NB4 (cell line): ENCODE measurements around the gene HS3ST3A1.

ENCODE experiments used
- CTCF ChIP-seq: IDR thresholded peaks from one replicate; pipeline ENCODE4 v1.5.1; 2012; ENCODE audit warnings: low read depth, low read length
- MAX ChIP-seq: IDR thresholded peaks from 2 replicates; pipeline ENCODE4 v1.6.1; 2011; ENCODE audit warnings: low read depth, low read length
- MYC ChIP-seq: IDR thresholded peaks from 2 replicates; pipeline ENCODE4 v1.6.1; 2011; ENCODE audit warnings: low read depth, low read length
- POLR2A ChIP-seq: IDR thresholded peaks from 2 replicates; pipeline ENCODE4 v1.6.1; 2011; ENCODE audit warnings: mild to moderate bottlenecking; ENCODE audit not compliant: insufficient read length; ENCODE audit errors: extremely low read depth

- no peak for TF ChIP-seq CTCF
- TF ChIP-seq MAX: no peak
- no peak for TF ChIP-seq MYC
- no peak for TF ChIP-seq POLR2A
Measured at GRCh38 chr17:13550291-13550690, 51.4 kb downstream of the HS3ST3A1 start.
